Natural killer cell (primary cell): ENCODE measurements around the gene SLC2A1. TPM values are rescaled to one million over a fixed set of nuclear protein-coding genes. Genes with fewer than 3 reads are reported as not detected.
A peak's percentile ranks its signal among the peaks of the same experiment; 100 is the strongest.

Source experiments
- ATAC-seq, 3 donors: fragments of 150-1000 bp in 2 of 3; fragments of 200-7000 bp in 1 of 3; cut with Tn5 transposase; 1 replicate in 1 of 3; 2 replicates in 2 of 3; pipeline ENCODE4 v1.10.0; 2021; ENCODE audit warnings: mild to moderate bottlenecking in 2 of 3, moderate library complexity in 2 of 3
- DNase-seq, 2 donors: peaks; one replicate each; pipeline versions ENCODE4 v3.0.0 to v3.0.0-alpha.2; 2013 to 2021; ENCODE audit warnings: mixed read lengths in 1 of 2
- H3K27ac ChIP-seq: one replicate; pipeline ENCODE4 v1.5.1; 2013; ENCODE audit warnings: mild to moderate bottlenecking, low read length
- H3K27me3 ChIP-seq: one replicate; pipeline ENCODE4 v1.6.1; 2013; ENCODE audit warnings: low read length; ENCODE audit not compliant: control insufficient read depth, insufficient read depth
- H3K36me3 ChIP-seq: one replicate; pipeline ENCODE4 v1.6.1; 2013; ENCODE audit warnings: low read length; ENCODE audit not compliant: control insufficient read depth, insufficient read depth
- H3K4me1 ChIP-seq: one replicate; pipeline ENCODE4 v1.6.1; 2013; ENCODE audit warnings: low read length; ENCODE audit not compliant: control insufficient read depth, insufficient read depth
- H3K4me3 ChIP-seq: one replicate; pipeline ENCODE4 v1.5.1; 2013; ENCODE audit warnings: low read length
- H3K9me3 ChIP-seq: one replicate; pipeline ENCODE4 v1.6.1; 2013; ENCODE audit warnings: low read length; ENCODE audit not compliant: control insufficient read depth, insufficient read depth
- H3K27ac Mint-ChIP-seq, 2 donors: one replicate each; pipeline ENCODE4 v1.8.0; 2022; ENCODE audit warnings: mild to moderate bottlenecking in 2 of 2, mixed read lengths in 2 of 2, moderate library complexity in 1 of 2
- H3K27me3 Mint-ChIP-seq, 2 donors: one replicate each; pipeline ENCODE4 v1.8.0; 2022; ENCODE audit warnings: low read depth in 2 of 2, mixed read lengths in 2 of 2
- H3K36me3 Mint-ChIP-seq: one replicate; pipeline ENCODE4 v1.8.0; 2022; ENCODE audit warnings: mixed read lengths
- H3K4me1 Mint-ChIP-seq, 2 donors: one replicate each; pipeline ENCODE4 v1.8.0; 2022; ENCODE audit warnings: mixed read lengths in 2 of 2
- H3K4me3 Mint-ChIP-seq: one replicate; pipeline ENCODE4 v1.8.0; 2022; ENCODE audit warnings: mild to moderate bottlenecking, moderate library complexity, mixed read lengths
- H3K9me3 Mint-ChIP-seq, 2 donors: one replicate each; pipeline ENCODE4 v1.8.0; 2022; ENCODE audit warnings: mixed read lengths in 2 of 2
- WGBS: methylation state at CpG from one replicate; pipeline ENCODE4 v1.1.7; 2013; ENCODE audit warnings: missing lambda C conversion rate; ENCODE audit not compliant: insufficient coverage; 5-methylcytosine and 5-hydroxymethylcytosine counted together
- intact Hi-C: fragments of 100-400 bp; cut with micrococcal nuclease; formaldehyde crosslinking; loops from one replicate; pipeline ENCODE4 v1.14.2; 2022
- total RNA-seq, 4 donors: library from RNA; stranded (reverse); fragments of 120-200 nt in 1 of 4; gene quantifications; one replicate each; pipeline versions ENCODE4 v1.2.3 to v1.2.4, GENCODE V29; 2013 to 2022
- TF ChIP-seq, protein P1 (sequence below): fragments of 200-600 bp; IDR thresholded peaks from one replicate; pipeline ENCODE4 v1.8.0; 2022; ENCODE audit warnings: antibody characterized with exemption

SLC2A1 gene
- total RNA-seq, 3 donors from 2014 or later (not counting 1 experiment from before 2014, with no cell fraction given): 94.7 to 143 (median 95.1) TPM

DNA sequence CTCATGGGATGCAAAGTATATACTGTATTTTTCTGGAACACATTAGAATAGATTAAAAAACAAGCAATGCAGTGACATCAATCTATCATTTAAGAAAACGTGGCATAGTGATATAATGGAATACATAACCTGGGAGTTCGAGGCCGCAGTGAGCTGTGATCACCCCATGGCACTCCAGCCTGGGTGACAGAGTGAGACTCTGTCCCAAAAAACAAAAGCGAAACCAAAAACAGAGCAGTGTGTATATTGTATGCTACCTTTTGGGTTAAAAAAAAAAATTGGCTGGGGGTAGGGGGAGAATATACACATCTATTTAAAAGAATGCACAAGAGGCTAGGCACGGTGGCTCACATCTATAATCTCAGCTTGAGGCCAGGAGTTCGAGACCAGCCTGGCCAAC, 13.5 kb downstream of the SLC2A1 start:
- H3K9me3 ChIP-seq: no peaks in the 10 kb centered on the region
- H3K9me3 Mint-ChIP-seq: no peaks in the 10 kb centered on the region
- H3K27me3 ChIP-seq: no peaks in the 10 kb centered on the region
- peaks cover 97% of the 10 kb centered on the region for H3K4me1 ChIP-seq
- H3K27ac ChIP-seq: peak overlapping the region; percentile 26
- intact Hi-C loops: no loop called here
- ATAC-seq: peak; percentile 69 to 80 (median 70)
- peak overlapping the region; percentile 83 to 86 for H3K27ac Mint-ChIP-seq
- H3K4me3 Mint-ChIP-seq: peak overlapping the region; percentile 78
- no peaks in the 10 kb centered on the region for H3K27me3 Mint-ChIP-seq
- peaks cover 39% of the 10 kb centered on the region for H3K36me3 ChIP-seq
- peaks cover 89 to 91% of the 10 kb centered on the region in 2 donors for H3K4me1 Mint-ChIP-seq
- peak in 1 of 2 donors; percentile 68 for DNase-seq
- WGBS: 47% methylated on average over 6 of the region's 6 CpGs
- TF ChIP-seq, protein P1, sequence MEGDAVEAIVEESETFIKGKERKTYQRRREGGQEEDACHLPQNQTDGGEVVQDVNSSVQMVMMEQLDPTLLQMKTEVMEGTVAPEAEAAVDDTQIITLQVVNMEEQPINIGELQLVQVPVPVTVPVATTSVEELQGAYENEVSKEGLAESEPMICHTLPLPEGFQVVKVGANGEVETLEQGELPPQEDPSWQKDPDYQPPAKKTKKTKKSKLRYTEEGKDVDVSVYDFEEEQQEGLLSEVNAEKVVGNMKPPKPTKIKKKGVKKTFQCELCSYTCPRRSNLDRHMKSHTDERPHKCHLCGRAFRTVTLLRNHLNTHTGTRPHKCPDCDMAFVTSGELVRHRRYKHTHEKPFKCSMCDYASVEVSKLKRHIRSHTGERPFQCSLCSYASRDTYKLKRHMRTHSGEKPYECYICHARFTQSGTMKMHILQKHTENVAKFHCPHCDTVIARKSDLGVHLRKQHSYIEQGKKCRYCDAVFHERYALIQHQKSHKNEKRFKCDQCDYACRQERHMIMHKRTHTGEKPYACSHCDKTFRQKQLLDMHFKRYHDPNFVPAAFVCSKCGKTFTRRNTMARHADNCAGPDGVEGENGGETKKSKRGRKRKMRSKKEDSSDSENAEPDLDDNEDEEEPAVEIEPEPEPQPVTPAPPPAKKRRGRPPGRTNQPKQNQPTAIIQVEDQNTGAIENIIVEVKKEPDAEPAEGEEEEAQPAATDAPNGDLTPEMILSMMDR: no peak
- no peak overlapping the region for H3K4me3 ChIP-seq
- H3K36me3 Mint-ChIP-seq: peaks cover 14% of the 10 kb centered on the region

DNA sequence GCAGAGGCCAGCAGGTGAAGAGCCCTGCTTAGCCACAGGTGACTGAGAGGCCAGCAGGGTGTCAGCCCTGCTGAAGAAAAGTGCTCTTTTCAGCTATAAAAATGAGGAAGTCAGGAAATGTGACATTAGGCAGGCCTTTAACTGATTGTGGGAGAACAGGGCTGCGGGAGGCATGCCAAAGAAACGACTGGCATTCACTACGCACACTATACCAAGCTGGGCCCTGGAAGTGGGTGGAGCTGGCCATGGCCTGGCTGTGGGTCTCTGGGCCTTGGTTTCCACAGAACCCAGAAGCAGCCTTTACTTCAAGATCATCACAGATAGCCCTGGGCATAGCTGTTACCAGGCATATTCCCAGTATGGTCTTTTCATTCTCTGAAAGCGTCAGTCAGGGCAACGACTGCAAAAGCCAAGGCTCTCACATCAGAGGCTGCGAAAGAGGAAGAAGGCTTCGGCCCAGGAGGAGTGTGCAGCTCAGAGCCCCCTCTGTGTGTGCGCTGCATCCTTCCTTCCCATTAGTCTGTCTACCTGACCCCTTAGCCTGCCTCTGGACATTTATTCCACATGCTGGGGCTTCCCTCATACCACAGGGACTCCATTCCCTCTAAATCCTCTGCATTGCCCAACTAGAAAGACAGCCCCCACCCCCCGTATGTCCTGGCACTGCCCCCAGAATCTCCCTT, 14.3 kb downstream of the SLC2A1 start:
- DNase-seq: no peak
- intact Hi-C loops: no loop called here
- H3K27ac ChIP-seq: peak overlapping the region; percentile 26
- Mint-ChIP-seq H3K4me1 (peaks cover 84 to 90% of the 10 kb centered on the region in 2 donors), H3K27ac (peak overlapping the region; percentile 83 to 86), H3K36me3 (peaks cover 18% of the 10 kb centered on the region), H3K27me3 (no peaks in the 10 kb centered on the region), H3K9me3 (no peaks in the 10 kb centered on the region), H3K4me3 (peak overlapping the region; percentile 78)
- peaks cover 97% of the 10 kb centered on the region for H3K4me1 ChIP-seq
- 35% methylated on average over 9 of the region's 9 CpGs for WGBS
- no peak overlapping the region for H3K4me3 ChIP-seq
- no peaks in the 10 kb centered on the region for H3K9me3 ChIP-seq
- ATAC-seq: no peak
- TF ChIP-seq, protein P1: no peak
- H3K36me3 ChIP-seq: peaks cover 43% of the 10 kb centered on the region
- no peaks in the 10 kb centered on the region for H3K27me3 ChIP-seq

DNA sequence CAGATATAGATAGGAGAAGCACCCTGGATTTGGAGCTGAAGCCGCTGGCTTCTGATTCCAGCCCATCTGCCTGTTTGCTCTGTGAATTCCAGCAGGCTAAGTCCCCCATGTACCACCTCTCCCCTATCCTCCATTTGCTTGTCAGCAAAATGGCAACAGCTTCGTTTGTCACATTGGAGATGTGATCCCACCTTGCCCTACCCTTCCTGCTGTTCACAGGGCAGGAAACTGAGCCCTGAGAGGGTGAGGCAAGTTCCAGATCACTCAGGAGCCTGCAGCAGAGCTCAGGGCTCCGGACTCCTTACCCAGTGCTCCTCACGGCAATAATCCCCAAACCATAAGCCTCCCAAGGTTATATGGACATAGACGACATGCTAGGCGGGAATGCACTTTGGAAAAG, 14.9 kb downstream of the SLC2A1 start:
- DNase-seq: no peak
- H3K9me3 Mint-ChIP-seq: no peaks in the 10 kb centered on the region
- TF ChIP-seq, protein P1: no peak
- 77% methylated on average over 4 of the region's 6 CpGs for WGBS
- H3K9me3 ChIP-seq: no peaks in the 10 kb centered on the region
- H3K36me3 Mint-ChIP-seq: peaks cover 18% of the 10 kb centered on the region
- H3K27ac Mint-ChIP-seq: peak overlapping the region; percentile 83 to 86
- H3K4me3 Mint-ChIP-seq: peak overlapping the region; percentile 78
- peak overlapping the region; percentile 26 for H3K27ac ChIP-seq
- intact Hi-C loops: no loop called here
- H3K27me3 Mint-ChIP-seq: no peaks in the 10 kb centered on the region
- H3K27me3 ChIP-seq: no peaks in the 10 kb centered on the region
- no peak for ATAC-seq
- peaks cover 86 to 91% of the 10 kb centered on the region in 2 donors for H3K4me1 Mint-ChIP-seq
- H3K4me1 ChIP-seq: peaks cover 97% of the 10 kb centered on the region
- peaks cover 49% of the 10 kb centered on the region for H3K36me3 ChIP-seq
- no peak overlapping the region for H3K4me3 ChIP-seq

DNA sequence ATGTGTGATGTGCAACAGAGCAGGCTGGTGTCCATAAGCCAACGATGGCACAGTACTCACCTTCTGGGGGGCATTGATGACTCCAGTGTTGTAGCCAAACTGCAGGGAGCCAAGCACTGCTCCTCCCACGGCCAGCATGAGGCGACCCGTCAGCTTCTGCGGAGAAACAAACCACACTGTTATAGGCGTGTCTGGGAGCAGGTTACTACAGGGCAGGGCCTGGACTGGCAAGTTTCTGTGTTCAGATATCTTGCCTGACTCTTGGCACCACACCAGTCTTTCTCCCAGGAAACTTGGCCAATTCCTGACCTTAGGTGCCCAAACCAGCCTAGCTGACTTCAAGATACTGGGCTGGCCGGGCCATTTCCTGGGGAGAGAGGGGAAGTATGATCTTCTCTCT, 15.5 kb downstream of the SLC2A1 start:
- no peak overlapping the region for H3K4me3 ChIP-seq

More for the DNA sequence above, 15.5 kb downstream of the SLC2A1 start:
- H3K36me3 Mint-ChIP-seq: peaks cover 18% of the 10 kb centered on the region
- intact Hi-C loops: no loop called here
- TF ChIP-seq, protein P1: no peak
- peak overlapping the region; percentile 78 for H3K4me3 Mint-ChIP-seq
- ATAC-seq (peak; percentile 62 to 71 (median 69)), DNase-seq (peak in 1 of 2 donors; percentile 69)
- H3K9me3 ChIP-seq: no peaks in the 10 kb centered on the region
- H3K9me3 Mint-ChIP-seq: no peaks in the 10 kb centered on the region
- peaks cover 91 to 93% of the 10 kb centered on the region in 2 donors for H3K4me1 Mint-ChIP-seq
- no peaks in the 10 kb centered on the region for H3K27me3 ChIP-seq
- peak overlapping the region; percentile 26 for H3K27ac ChIP-seq
- H3K36me3 ChIP-seq: peaks cover 54% of the 10 kb centered on the region
- peaks cover 97% of the 10 kb centered on the region for H3K4me1 ChIP-seq
- no peaks in the 10 kb centered on the region for H3K27me3 Mint-ChIP-seq
- 19% methylated on average over 7 of the region's 7 CpGs for WGBS
- peak overlapping the region; percentile 83 to 86 for H3K27ac Mint-ChIP-seq
